Activated CD4-positive, alpha-beta T cell treated with anti-CD3 and anti-CD28 coated beads, Interleukin-2, amount 50 U/mL, for 4 hours (primary cell): ENCODE results near the gene GRIN2B.

Experiments used
- DNase-seq, 2 experiments: peaks; one replicate each; pipeline ENCODE4 v3.0.0-alpha.2; 2020

Gene GRIN2B

DNA sequence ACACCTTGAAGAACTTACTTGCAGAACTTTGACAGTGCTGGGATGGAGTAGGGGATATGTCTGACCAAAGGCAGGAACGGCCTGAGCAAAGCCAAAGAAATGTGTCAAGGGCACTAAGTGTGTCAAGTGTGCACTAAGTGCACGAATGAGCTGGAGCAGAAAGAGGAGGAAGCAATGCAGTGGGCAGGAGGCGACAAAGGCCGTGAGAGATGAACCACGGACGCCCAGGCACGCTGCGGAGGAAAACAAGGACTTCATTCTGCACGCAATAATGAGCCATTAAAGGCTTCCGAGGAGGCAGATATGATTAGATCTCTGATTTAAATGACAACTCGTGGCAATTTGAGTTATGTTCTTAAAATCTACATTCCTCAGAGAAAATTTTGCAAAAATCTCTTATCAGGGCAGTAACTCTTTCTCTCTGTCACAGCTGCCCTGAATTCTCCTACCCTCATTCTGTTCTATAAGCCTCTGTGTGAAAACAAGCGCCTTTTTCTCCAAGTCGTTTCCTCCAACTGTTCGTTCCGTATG, 25.3 kb downstream of the GRIN2B start:
- no peak for DNase-seq

GRCh38 chr12:13952096-13952495, 29.3 kb downstream of the GRIN2B start:
- no peak for DNase-seq

- no peak for DNase-seq
Measured at GRCh38 chr12:13950502-13950901, 30.9 kb downstream of the GRIN2B start.

DNA sequence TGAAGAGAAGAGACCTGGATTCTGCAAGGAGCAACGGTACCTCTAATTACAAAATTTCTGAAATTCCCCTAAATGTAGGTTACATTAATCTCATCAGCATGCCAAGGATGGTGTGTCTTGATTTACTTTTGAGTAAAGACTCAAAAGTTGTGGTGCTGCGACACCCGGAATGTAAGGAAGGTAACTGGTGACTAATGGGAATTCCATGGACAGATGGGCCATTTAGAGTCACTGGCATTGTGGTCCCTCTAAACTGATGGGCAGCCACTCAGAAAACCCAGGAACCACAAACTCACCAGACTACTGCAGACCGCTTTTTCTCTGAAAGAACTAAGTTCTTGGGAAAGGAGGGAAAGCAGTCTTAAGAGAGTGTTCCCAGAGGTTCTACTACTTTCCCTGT, 32.8 kb downstream of the GRIN2B start:
- DNase-seq, result no peak

DNA sequence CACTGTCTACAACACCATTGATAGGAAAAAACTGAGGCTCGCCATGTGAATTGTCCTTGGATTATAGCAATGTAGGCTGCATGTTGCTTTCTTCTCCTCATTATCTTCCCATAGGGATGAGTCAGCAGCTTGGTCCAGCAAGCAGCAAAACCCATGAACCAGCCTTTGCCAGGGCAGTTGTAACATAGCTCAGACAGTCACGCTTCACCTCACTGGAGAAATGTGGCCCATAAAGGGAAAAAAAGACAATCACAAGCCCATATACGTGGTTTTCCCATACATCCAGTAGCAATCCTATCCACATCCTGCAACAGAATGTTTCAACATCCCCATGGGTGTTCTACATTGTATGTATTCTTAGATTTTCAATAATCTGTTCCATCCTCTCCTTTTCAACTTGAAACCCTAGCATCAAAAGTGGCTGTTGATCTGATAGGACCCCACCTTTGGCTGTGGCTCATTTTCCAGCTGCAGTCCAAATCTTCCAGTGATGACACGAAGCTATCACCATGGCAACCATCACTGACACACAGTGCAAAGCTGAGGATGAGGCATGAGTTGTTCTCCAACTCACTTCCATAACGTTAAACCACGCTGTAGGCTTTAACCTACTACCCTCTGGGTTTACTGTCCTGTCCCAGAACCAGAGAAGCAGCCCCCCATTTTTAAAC, 34.0 kb downstream of the GRIN2B start:
- no peak for DNase-seq

GRCh38 chr12:13945641-13946040, 35.8 kb downstream of the GRIN2B start:
- no peak for DNase-seq

- no peak for DNase-seq
Measured at GRCh38 chr12:13945236-13945635, 36.2 kb downstream of the GRIN2B start.

DNA sequence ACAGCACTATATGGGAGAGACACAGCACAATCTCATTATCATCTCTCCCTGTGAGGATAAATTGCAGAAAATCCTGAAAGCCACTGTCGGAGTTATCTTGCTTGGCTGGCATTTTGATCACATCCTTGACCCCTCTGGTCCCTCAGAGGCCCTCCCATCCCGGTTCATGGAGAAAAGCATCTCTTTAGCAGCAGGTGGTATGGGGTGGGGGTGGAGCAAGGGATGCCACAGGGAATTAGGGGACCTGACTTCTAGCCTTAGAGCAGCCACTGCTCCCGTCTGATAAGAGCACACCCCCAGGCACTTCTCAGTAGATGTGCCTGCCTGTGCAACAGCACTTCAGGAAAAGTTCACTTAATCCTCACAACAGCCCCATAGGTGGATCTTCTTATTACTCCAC, 38.6 kb downstream of the GRIN2B start:
- no peak for DNase-seq

GRCh38 chr12:13941258-13942249, 39.8 kb downstream of the GRIN2B start:
- DNase-seq, result no peak

DNA sequence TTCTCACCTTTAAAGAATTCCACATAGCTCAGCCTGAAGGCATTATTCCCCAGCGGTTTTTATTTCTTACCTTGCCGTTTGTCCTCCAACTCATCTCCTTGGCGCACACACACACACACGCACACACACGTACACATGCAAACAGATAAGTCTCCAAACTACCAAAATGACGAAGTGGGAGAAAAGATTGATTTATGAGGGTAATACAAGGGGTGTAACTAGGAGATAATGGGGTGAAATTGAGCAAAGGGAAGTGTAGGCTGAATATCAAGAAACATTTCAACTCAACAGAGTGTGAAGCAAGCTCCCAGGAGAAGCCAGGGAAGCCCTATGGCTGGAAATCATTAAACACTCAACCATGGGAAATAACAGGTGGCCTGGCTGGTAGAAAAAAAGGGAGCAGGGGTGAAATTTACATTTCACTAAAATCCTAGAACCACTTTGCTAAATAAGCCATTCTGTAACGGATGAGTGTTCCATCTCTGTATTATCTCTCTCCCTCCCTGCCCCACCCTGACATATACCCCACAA, 41.0 kb downstream of the GRIN2B start:
- no peak for DNase-seq

DNA sequence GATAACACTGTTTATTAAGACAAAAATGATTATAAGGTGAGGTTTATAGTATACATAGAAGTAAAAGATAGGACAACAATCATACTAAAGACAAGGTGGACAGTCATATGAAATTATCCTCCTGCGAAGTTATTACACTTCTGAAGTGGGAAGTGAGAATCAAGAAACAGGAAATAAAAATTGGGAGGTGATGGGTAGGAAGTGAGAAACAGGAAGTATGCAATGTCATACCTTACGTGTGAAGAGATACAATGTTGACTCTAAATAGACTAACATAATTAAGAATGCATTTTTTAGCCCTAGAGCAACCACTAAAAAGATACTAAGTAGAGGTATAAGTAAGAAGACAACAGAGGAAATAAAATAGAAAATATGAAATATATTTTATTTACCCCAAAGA, 43.7 kb downstream of the GRIN2B start:
- DNase-seq, result no peak

GRCh38 chr12:13935169-13935568, 46.2 kb downstream of the GRIN2B start:
- DNase-seq, result no peak
